NCI-H748 (cell line): ENCODE data around the gene CTNND2.

Source experiments
- DNase-seq: peaks from one replicate; lab custom pipeline; 2025; ENCODE audit not compliant: unreplicated experiment; lab: John Stamatoyannopoulos, UW

CTNND2 gene, protein sequence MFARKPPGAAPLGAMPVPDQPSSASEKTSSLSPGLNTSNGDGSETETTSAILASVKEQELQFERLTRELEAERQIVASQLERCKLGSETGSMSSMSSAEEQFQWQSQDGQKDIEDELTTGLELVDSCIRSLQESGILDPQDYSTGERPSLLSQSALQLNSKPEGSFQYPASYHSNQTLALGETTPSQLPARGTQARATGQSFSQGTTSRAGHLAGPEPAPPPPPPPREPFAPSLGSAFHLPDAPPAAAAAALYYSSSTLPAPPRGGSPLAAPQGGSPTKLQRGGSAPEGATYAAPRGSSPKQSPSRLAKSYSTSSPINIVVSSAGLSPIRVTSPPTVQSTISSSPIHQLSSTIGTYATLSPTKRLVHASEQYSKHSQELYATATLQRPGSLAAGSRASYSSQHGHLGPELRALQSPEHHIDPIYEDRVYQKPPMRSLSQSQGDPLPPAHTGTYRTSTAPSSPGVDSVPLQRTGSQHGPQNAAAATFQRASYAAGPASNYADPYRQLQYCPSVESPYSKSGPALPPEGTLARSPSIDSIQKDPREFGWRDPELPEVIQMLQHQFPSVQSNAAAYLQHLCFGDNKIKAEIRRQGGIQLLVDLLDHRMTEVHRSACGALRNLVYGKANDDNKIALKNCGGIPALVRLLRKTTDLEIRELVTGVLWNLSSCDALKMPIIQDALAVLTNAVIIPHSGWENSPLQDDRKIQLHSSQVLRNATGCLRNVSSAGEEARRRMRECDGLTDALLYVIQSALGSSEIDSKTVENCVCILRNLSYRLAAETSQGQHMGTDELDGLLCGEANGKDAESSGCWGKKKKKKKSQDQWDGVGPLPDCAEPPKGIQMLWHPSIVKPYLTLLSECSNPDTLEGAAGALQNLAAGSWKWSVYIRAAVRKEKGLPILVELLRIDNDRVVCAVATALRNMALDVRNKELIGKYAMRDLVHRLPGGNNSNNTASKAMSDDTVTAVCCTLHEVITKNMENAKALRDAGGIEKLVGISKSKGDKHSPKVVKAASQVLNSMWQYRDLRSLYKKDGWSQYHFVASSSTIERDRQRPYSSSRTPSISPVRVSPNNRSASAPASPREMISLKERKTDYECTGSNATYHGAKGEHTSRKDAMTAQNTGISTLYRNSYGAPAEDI (N-terminal part only)

GRCh38 chr5:11904265-11904906 lies at the start of gene CTNND2:
TSS of gene CTNND2 (minus strand) at chr5:11904446. CDS start at chr5:11903853, 593 bp downstream.
- peak; percentile 86 for DNase-seq

GRCh38 chr5:11946317-11946716 lies 42.1 kb upstream of the CTNND2 start:
- no peak for DNase-seq

- DNase-seq = no peak
Observed at GRCh38 chr5:11941566-11941965, 37.3 kb upstream of the CTNND2 start.

- DNase-seq = no peak
Observed at GRCh38 chr5:11931638-11932037, 27.4 kb upstream of the CTNND2 start.

GRCh38 chr5:11928909-11929308 lies 24.7 kb upstream of the CTNND2 start:
- no peak for DNase-seq

DNA sequence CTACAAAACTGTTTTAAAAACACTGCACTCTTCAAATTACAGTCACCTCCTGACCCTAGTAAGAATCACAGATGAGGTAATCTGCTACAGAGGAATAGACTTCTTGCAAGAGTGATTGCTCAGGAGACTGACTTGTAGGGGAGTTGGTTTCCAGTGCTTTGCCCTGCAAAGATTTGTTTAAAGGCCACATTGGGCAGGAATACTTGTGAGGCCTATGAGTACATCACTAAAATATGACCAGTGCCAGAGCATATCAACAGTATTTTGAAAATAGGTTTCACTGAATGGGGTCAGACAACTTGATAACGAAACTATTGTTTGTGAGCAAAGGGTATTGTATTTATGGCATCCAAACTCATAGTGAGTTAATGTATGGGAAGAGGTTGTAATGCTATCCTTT lies 21.5 kb upstream of the CTNND2 start:
- DNase-seq = no peak

DNA sequence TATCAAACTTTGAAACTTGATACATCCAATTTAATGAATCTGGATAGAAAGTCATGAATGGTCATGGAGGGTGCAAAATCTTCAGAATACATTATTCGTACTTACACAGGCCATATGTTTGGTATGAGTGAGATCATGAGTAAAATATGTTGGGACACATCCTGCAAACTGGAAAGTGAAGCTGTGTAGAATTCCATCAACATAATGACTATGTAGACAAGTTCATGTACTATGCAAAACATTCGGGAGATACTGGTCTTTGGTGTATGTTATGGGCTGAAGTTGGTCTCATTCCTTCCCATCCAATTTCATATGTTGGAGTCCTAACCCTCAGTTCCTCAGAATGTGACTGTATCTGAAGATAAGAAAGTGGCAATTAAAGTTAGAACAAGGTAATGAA lies 18.1 kb upstream of the CTNND2 start:
- DNase-seq = no peak

DNA sequence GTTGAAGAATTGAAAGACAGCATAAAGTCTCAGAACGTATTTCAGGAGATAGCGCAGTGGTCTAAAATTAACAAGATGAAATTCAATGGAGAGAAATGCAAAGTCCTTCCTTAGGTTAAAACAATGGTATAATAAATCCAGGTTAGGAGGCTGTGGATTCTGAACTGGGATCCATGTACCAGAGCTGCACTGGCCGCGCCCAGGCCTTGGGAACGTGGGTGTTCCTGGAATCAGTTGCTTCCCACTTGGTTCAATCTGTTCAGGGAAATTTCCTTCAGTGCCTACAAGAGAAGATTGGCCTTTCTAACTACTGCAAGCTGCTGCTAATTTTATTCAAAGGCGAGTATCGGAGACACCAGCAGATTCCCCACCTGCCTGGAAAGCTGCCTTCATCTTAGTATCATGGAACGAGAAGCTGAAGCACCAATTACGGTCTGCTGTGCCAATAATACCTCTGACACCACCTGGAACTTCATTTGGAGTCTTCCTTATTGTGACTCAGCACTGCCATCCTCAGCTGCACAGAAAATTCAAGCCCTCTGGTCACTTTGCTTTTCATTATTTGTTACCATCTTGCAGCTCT lies 14.3 kb upstream of the CTNND2 start:
- DNase-seq = no peak

GRCh38 chr5:11909471-11909870 lies 5.2 kb upstream of the CTNND2 start:
- DNase-seq = no peak

GRCh38 chr5:11906497-11906896 lies 2.3 kb upstream of the CTNND2 start:
- DNase-seq = no peak

GRCh38 chr5:11905206-11905605 lies 960 bp upstream of the CTNND2 start:
- no peak for DNase-seq

DNA sequence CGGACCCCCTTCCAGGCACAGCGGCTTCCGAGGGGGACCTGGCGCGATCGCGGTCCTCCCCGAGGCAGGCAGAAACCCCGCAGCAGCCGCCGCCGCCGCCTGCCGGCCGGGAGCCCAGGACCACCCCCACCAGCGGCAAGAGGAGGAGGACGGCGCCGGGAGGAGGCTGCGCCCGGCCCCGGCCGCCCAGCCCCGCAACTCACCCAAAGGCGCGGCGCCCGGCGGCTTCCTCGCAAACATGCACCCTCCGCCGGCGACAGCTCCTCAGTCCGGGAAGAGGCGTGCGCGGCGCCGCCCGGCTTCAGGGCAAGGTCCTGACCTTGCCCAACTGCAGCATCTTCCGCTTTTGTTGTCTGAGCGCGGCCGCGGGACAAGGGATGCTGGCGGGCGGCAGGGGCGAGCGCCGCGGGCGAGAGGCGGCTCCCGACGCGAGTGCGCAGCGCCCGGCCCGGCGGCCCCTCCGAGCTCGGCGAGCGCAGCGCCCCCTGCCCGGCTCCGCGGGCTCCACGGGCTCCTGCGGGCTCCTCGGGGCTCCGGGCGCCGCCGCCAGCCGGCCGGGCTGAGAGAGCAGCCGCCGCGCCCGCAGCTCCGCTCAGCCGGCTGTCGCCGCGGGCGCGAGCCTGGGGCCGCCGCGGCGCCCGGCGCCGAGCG lies 507 bp downstream of the CTNND2 start:
- DNase-seq = peak; percentile 86

GRCh38 chr5:11903121-11903613 lies 1.1 kb downstream of the CTNND2 start:
- DNase-seq = peak; percentile 58

DNA sequence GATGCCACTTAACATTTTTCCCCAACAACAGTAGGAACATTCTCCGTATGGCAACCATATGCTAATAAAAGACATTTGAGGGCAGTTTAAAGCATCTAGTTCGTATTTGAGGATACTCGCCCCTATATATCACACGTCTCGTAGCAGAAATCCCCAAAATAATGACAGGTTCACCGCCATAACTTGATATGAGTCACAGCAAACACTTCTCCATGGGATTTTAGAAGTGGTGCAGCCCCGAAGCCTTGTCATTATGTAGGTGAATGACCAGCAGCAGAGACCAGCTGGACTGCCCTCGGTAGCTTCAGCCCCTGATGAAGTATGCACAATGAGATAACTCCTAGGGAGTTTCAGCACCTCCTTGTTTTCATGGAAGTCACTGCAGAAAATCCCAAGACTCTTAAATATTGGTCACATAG lies 2.0 kb downstream of the CTNND2 start:
- DNase-seq = no peak

- no peak for DNase-seq
Observed at GRCh38 chr5:11898787-11899186, 5.5 kb downstream of the CTNND2 start.

DNA sequence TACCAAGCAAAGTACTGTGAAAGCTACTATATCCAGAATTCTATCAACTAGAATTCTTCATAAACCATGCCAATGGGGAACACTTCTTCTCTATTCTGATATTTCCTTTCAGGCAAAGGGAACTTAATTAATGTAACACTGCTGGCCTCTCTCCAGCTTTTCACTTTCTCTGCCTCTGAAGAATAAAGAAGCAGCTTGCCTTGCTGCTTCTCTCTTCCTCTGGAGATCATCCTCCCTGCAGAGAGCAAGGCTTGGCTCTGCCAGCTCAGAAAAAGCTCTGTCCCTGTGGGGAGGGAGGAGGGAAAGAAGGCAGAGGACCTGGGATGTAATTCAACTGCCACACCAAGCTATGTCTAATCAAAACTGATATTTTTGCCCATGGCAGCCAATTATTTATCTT lies 6.5 kb downstream of the CTNND2 start:
- no peak for DNase-seq

- DNase-seq = no peak
Observed at GRCh38 chr5:11894992-11895391, 9.3 kb downstream of the CTNND2 start.

DNA sequence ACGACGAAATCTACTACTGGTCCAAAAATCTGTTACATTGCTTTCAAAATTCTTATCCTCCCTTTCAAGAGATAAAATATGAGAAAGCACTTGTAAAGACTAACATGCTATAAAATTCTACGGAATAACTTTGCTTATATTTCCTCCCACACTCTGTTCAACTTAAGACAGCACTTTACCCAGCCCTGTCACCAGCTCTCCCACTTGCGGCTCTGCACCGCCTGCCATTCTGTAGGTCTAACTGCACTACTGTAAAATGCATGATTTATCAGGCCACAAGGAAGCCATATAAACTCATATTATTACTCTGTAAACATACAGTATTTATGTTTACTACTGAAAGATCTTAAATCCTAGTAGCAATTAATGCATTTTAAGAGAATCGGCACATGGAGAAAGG lies 11.4 kb downstream of the CTNND2 start:
- DNase-seq = no peak

- no peak for DNase-seq
Observed at GRCh38 chr5:11890777-11891176, 13.5 kb downstream of the CTNND2 start.

DNA sequence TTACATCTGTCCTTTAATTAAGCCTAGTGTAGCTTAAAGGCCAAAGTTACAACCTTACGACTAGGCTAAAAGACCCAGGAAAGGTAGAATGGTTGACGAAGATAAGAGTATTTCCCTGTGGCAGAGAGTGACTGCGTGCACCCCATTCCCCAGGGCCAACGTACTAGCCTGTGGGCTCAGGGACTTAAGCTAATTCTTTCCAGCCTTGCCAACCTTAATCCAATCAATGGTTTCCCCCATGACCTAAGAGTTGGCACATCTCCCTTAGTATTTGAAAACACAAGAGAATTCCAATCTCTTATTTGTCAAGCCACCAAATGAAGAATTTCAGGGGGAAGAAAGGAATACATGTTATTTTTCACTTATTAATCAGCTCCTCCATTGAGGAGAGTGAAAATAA lies 16.0 kb downstream of the CTNND2 start:
- DNase-seq = no peak
